ENCODE results near the gene ATP2C1. TPM values are rescaled to one million over a fixed set of nuclear protein-coding genes. Genes with fewer than 3 reads are reported as not detected.

ATP2C1 gene
- total and polyA plus RNA-seq, 9 of the 15 experiments (the other 6 are each of a cell fraction or from before 2014, with no cell fraction given), result 10.0 to 53.5 (median 27.9) TPM

DNA sequence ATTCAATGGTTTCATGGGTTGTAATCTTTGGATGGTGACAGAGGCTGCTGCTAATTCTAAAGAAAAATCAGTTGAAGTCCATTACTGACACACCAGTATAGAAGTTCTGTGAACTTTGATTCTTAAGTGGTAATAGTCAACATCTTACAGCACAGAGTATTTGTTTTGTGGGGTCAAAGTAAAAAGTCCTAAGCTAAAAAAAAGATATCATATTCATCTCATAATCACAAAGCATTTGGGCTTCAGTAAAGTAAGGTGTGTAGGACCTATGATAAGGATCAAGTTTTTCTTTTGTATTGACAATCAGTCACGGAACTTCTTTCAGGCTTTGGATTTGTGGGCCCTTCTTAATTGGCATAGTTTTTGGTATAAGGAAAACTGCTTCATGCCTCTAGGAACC, 131.7 kb downstream of the ATP2C1 start:
- peak overlapping the region in 1 of 2 experiments; percentile 78; a peak in 1 of 4 replicates for H3K9ac ChIP-seq (ENCODE audit: insufficient read depth in 1 of 2, low read depth in 2 of 2, low read length in 2 of 2)
- peak overlapping the region; percentile 55; the same call in 1 of the 2 replicates for H3K4me3 ChIP-seq
- peaks cover 3% of the 10 kb centered on the region; the same call in 1 of the 3 replicates for H3K79me2 ChIP-seq (ENCODE audit: control insufficient read depth, insufficient read depth, low read length)
- H3K27ac ChIP-seq (ENCODE audit: extremely low read depth, low read depth, low read length), result no peak overlapping the region
- no TSS peak for BruUV-seq (replicated peaks)
- WGBS (ENCODE audit: insufficient coverage, low coverage, missing lambda C conversion rate), result 45% methylated on average over 1 of the region's 1 CpG
- ATAC-seq, result no peak
- peaks cover 4 to 6% of the 10 kb centered on the region in 2 experiments; a peak in 3 of 5 replicates for H3K4me1 ChIP-seq (replicated peaks in 1 of 2; ENCODE audit: control insufficient read depth in 2 of 2, insufficient read depth in 2 of 2, low read length in 2 of 2)
- H3K4me2 ChIP-seq (ENCODE audit: insufficient read depth, low read length), result peak overlapping the region; percentile 87
- no peaks in the 10 kb centered on the region for H3K9me1 ChIP-seq (ENCODE audit: control insufficient read depth, insufficient read depth, low read length)
- peak; percentile 26 for FAIRE-seq
- no peaks in the 10 kb centered on the region for H3K9me3 ChIP-seq (replicated peaks; ENCODE audit: control insufficient read depth, insufficient read depth, low read depth, low read length)
- peaks cover 18% of the 10 kb centered on the region; the same call in 2 of the 3 replicates for H3K36me3 ChIP-seq (ENCODE audit: control insufficient read depth, insufficient read depth, low read length)
- POLR2A ChIA-PET, result no interaction called here
- DNase-seq (ENCODE audit: extremely low read depth in 1 of 4, low spot score in 3 of 4), result no peak
- no peak overlapping the region for H2AFZ ChIP-seq (ENCODE audit: low read depth, low read length)
- CTCF ChIA-PET (ENCODE audit: low intra/inter-chr PET ratio), result no interaction called here
- TF ChIP-seq SNIP1 (IDR thresholded peaks at IDR 0.05; ENCODE audit: low read depth), result no peak
- no peak for TF ChIP-seq TAF15 (IDR thresholded peaks at IDR 0.05; ENCODE audit: low read depth, low read length)
- no peak for TF ChIP-seq HDAC2 (IDR thresholded peaks at IDR 0.05)
- no peak for TF ChIP-seq DIDO1 (tag; IDR thresholded peaks at IDR 0.05; ENCODE audit: low read depth)
- TF ChIP-seq ZNF175 (CRISPR knock-in tag; IDR thresholded peaks at IDR 0.05; ENCODE audit: low read depth), result no peak
- no peak for TF ChIP-seq CBX2 (IDR thresholded peaks at IDR 0.05; ENCODE audit: insufficient read depth, low read length, poor library complexity, severe bottlenecking)
- no peak for TF ChIP-seq C11orf30 (IDR thresholded peaks at IDR 0.05; ENCODE audit: low read depth)
- TF ChIP-seq, protein P1, sequence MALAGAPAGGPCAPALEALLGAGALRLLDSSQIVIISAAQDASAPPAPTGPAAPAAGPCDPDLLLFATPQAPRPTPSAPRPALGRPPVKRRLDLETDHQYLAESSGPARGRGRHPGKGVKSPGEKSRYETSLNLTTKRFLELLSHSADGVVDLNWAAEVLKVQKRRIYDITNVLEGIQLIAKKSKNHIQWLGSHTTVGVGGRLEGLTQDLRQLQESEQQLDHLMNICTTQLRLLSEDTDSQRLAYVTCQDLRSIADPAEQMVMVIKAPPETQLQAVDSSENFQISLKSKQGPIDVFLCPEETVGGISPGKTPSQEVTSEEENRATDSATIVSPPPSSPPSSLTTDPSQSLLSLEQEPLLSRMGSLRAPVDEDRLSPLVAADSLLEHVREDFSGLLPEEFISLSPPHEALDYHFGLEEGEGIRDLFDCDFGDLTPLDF (CRISPR knock-in tag; IDR thresholded peaks at IDR 0.05), result no peak
- no peak for TF ChIP-seq NCOA6 (IDR thresholded peaks at IDR 0.05)
- TF ChIP-seq NEUROD1 (IDR thresholded peaks at IDR 0.05; ENCODE audit: borderline replicate concordance, low read depth, low read length, partially characterized antibody), result no peak
- H4K20me1 ChIP-seq (replicated peaks; ENCODE audit: control insufficient read depth, insufficient read depth, low read length), result no peaks in the 10 kb centered on the region
- in situ Hi-C loops (cut with MboI), result loop anchor here (25.0 kb wide), 2 partner anchors 462 to 987 kb away; no protein-coding TSS in a partner anchor
- intact Hi-C loops (cut with micrococcal nuclease), result loop anchor here (10.0 kb wide), 3 partner anchors 131 to 331 kb away; partner anchors contain the start of genes ATP2C1 and PIK3R4
- H3K27me3 ChIP-seq (ENCODE audit: control insufficient read depth in 2 of 2, insufficient read depth in 2 of 2, low read length in 2 of 2), result no peaks in the 10 kb centered on the region
